Measurements from ENCODE around the gene MS4A1. TPM values are rescaled to one million over a fixed set of nuclear protein-coding genes. Genes with fewer than 3 reads are reported as not detected.

MS4A1 gene
- total and polyA plus RNA-seq, 2 of the 8 experiments (the other 6 are each of a cell fraction or from before 2014, with no cell fraction given) = not detected

- no peak for TF ChIP-seq GTF2F1 (IDR thresholded peaks at IDR 0.05; ENCODE audit: borderline replicate concordance, low read depth, low read length)
Observed at GRCh38 chr11:60502221-60502775, 46.7 kb downstream of the MS4A1 start (continued).

Data from H1 (cell line).